Measurements from ENCODE around the gene GBP3.
"Not testable (repeated sequence)": the region's sequence is repeated elsewhere in the genome, so short reads cannot be mapped to it uniquely, and the experiment has no call there.

Gene GBP3

DNA sequence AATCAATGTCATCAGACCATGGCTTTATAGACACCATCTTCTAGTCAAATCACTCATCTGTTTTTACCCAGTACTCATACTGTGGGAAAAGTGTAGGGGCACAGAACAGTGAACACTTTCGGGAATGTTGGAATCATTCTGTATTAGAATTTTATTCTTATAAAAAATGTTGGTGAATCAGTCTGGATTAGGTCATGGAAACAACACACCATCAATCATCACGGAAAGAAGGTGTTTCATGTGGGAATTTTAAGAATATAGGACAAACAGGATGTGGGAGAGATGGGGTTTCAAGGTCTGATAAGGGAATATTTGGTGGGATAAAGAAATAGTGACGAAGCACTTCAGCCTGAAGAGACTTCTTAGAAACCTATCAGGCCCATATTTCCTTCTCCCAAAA lies 25.1 kb upstream of the GBP3 start:
- no peak for ATAC-seq (replicated peaks)
- H3K27me3 Mint-ChIP-seq: no peaks in the 10 kb centered on the region
- H3K9me3 Mint-ChIP-seq: peaks cover 2 to 3% of the 10 kb centered on the region in 2 donors
- no peak for DNase-seq
- peaks cover 13 to 22% of the 10 kb centered on the region in 2 donors for H3K36me3 Mint-ChIP-seq
- H3K4me1 Mint-ChIP-seq: no peaks in the 10 kb centered on the region
- H3K27ac Mint-ChIP-seq: no peak overlapping the region
- no peak overlapping the region for H3K4me3 Mint-ChIP-seq

DNA sequence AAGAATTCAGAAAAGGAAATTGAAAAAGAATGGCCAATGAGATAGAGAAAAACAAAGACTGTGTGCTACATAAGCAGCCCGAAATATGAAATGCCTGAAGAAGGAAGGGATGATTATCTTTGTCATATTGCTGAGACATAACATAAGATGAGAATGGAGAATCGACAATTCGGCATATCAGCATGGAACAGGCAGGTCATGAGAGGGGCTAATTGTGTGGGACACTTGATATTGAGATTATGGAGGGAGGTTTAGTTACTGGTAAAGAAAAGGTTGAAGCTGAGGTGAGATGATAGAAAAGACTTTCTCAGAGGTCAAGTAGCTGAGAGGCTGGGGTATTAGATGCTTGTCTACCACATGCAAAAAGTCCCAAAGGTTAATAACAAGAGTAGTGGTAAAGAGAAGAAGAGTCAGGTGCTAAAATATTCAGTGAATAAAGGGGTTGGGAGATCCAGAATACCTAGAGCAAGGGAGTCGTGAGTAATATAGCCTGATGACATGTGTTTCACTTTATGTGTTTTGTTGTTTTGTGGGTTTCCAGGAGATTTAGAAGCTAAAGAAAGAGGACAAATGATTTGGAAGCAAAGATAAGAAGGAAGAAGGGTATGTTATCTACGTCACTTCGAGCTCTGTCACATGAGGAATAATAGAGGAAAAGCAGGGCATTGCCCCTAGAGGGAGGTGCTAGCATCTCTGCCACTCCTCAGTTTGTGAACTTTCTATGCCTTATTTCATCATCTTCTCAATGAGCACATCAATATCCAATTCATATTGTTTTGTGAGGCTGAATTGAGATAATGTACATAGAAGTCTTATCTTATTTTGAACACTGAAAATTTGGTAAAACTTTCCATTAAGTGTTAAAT lies 23.9 kb upstream of the GBP3 start:
- not testable (repeated sequence) for H3K27ac Mint-ChIP-seq, H3K4me3 Mint-ChIP-seq, H3K4me1 Mint-ChIP-seq, H3K27me3 Mint-ChIP-seq, DNase-seq, H3K9me3 Mint-ChIP-seq
- peak; percentile 48 to 90 for ATAC-seq (replicated peaks)
- peaks cover 15 to 20% of the 10 kb centered on the region in 2 donors for H3K36me3 Mint-ChIP-seq

DNA sequence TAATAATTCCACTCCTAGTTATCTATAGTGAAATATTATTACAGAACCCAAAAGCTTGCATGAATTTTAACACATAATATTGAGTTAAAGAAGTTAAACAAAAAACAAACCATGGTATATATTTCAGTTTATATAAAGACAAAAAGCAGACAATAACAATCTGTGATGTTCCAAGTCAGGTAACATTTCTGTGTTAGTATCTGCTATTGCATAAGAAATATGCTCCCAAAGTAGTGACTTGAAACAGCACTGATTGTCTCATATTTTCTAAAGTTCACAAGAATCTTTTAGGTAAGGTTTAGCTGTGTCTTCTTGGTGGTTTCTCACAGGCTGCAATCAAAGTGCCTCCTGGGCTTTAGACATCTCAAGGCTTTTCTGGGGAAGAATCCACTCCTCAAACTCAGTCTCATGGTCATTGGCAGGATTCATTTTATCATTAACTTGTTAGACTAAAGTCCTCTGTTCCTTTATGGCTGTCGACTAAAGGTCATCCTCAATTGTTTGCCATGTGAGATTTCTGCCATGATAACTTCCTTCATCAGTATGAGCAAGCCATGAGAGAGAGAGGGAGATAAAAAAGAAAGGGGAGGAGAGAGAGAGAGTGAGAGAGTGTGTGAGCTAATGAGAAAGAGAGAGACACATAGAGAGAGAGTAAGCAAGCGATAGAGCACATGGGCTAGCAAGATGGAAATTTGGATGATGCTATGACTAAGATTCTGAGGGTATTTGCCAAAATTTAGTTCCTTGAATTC lies 22.5 kb upstream of the GBP3 start:
- H3K4me3 Mint-ChIP-seq: no peak overlapping the region
- H3K4me1 Mint-ChIP-seq: peaks cover 9 to 15% of the 10 kb centered on the region in 2 donors
- H3K27ac Mint-ChIP-seq: no peak overlapping the region
- H3K27me3 Mint-ChIP-seq: no peaks in the 10 kb centered on the region
- ATAC-seq (replicated peaks) (no peak), DNase-seq (no peak)
- peaks cover 15 to 17% of the 10 kb centered on the region in 2 donors for H3K36me3 Mint-ChIP-seq
- peaks cover 5 to 7% of the 10 kb centered on the region in 2 donors for H3K9me3 Mint-ChIP-seq

DNA sequence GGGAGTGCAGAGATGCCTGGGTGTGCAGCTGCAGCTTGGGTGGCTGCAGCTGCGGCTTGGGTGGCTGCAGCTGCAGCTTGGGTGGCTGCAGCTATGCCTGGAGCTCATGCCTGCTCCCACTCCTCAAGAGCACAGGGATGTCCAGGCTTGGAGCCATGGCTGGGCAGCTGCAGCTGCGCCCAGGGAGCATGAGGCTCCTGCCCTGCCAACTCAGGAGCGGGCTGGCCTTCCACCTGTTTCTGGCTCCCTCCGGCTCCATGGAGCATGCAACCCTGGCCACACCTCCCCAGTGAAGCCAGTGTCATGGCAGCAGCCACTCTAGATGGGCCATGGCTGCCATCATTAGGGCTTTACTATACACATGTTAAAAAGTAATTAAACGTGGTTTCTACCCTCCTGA lies 21.3 kb upstream of the GBP3 start:
- Mint-ChIP-seq H3K36me3 (peaks cover 14 to 16% of the 10 kb centered on the region in 2 donors), H3K9me3 (peaks cover 5 to 7% of the 10 kb centered on the region in 2 donors), H3K27ac (no peak overlapping the region), H3K4me3 (no peak overlapping the region), H3K27me3 (no peaks in the 10 kb centered on the region), H3K4me1 (peaks cover 11 to 16% of the 10 kb centered on the region in 2 donors)
- ATAC-seq (replicated peaks) (no peak), DNase-seq (no peak)

DNA sequence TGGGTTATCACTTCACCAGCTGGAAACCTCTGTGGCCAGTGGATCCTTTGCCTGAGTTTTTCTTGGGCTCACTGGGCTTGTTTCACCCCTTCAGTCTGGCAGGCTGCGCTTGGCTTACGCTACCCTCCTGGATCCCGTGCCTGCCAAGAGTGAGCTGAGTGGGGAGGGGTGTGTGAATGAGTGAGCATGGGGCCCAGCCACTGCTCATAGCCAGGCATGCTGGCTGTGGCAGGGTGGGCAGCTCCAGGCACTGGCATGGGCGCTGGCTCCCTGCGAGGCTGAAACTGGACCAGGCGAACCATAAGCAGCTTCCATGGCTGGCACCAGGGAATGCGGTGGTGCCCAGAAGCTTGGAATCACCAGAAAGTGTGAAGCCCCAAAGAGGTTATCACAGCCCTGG lies 19.8 kb upstream of the GBP3 start:
- Mint-ChIP-seq H3K4me1 (peaks cover 14 to 22% of the 10 kb centered on the region in 2 donors), H3K27me3 (no peaks in the 10 kb centered on the region), H3K36me3 (peaks cover 14% of the 10 kb centered on the region in 2 donors), H3K4me3 (no peak overlapping the region), H3K27ac (no peak overlapping the region), H3K9me3 (peaks cover 5 to 7% of the 10 kb centered on the region in 2 donors)
- ATAC-seq (replicated peaks) (no peak), DNase-seq (no peak)

GRCh38 chr1:89041721-89042120 lies 19.1 kb upstream of the GBP3 start:
- DNase-seq: no peak
- Mint-ChIP-seq H3K4me3 (peak overlapping the region; percentile 56 to 75), H3K27me3 (no peaks in the 10 kb centered on the region), H3K36me3 (peaks cover 14% of the 10 kb centered on the region in 2 donors), H3K9me3 (peaks cover 5 to 7% of the 10 kb centered on the region in 2 donors), H3K4me1 (peaks cover 16 to 29% of the 10 kb centered on the region in 2 donors), H3K27ac (peak overlapping the region; percentile 77)
- ATAC-seq (replicated peaks): no peak

DNA sequence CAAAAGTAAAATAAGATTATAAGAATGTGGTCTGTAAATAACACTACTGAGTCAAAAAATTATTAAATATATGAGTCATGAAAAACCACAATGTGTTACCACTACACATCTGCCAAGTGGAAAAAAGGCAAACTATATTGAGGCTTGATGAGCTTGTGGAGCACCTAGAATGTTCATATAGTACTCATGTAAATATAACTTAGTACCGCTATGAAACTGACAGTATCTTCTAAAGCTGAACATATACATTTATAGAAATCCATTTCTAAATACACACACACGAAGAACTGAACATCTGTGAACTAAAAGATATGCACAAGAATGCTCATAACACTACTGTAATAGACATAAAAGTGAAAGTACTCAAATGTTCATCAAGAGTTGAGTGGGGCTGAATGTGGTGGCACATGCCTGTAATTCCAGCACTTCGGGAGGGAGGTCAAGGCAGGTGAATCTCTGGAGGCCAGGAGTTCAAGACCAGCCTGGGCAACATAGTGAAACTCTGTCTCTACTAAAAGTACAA lies 18.5 kb upstream of the GBP3 start:
- H3K36me3 Mint-ChIP-seq: peaks cover 14% of the 10 kb centered on the region in 2 donors
- peaks cover 16 to 29% of the 10 kb centered on the region in 2 donors for H3K4me1 Mint-ChIP-seq
- ATAC-seq (replicated peaks) (peak; percentile 96 to 97), DNase-seq (no peak)
- peak overlapping the region; percentile 77 for H3K27ac Mint-ChIP-seq
- no peaks in the 10 kb centered on the region for H3K27me3 Mint-ChIP-seq
- peaks cover 5 to 7% of the 10 kb centered on the region in 2 donors for H3K9me3 Mint-ChIP-seq
- H3K4me3 Mint-ChIP-seq: peak overlapping the region; percentile 56 to 75

- no peak overlapping the region for H3K4me3 Mint-ChIP-seq
- H3K27me3 Mint-ChIP-seq: no peaks in the 10 kb centered on the region
- H3K4me1 Mint-ChIP-seq: peaks cover 16 to 29% of the 10 kb centered on the region in 2 donors
- H3K36me3 Mint-ChIP-seq: peaks cover 14% of the 10 kb centered on the region in 2 donors
- H3K9me3 Mint-ChIP-seq: peaks cover 5 to 7% of the 10 kb centered on the region in 2 donors
- no peak overlapping the region for H3K27ac Mint-ChIP-seq
- ATAC-seq (replicated peaks) (no peak), DNase-seq (no peak)
Measured at GRCh38 chr1:89040315-89040626, 17.6 kb upstream of the GBP3 start.

DNA sequence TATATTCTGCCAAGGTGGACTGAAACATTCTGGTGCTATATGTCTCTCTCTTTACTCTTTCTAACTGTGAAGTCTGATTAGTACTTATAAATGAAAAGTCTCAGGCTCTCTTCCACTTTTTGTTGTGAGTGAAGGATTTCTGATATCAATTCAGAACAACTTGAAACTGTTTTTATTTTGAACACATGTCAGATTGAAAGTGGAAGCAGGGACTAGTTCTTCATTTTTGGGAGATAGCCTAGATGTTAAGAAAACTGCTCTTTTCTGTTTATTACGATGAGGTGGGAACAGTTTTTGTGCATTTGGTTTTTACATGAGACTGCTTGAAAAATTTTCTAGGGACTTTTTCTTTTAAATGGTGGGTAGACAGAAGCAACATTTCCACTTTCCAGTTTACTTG lies 14.5 kb upstream of the GBP3 start:
- no peak overlapping the region for H3K27ac Mint-ChIP-seq
- H3K9me3 Mint-ChIP-seq: peaks cover 3% of the 10 kb centered on the region in 2 donors
- no peak overlapping the region for H3K4me3 Mint-ChIP-seq
- H3K36me3 Mint-ChIP-seq: peaks cover 4 to 5% of the 10 kb centered on the region in 2 donors
- H3K27me3 Mint-ChIP-seq: no peaks in the 10 kb centered on the region
- H3K4me1 Mint-ChIP-seq: peaks cover 16 to 29% of the 10 kb centered on the region in 2 donors
- ATAC-seq (replicated peaks) (peak in 1 of 2 donors; percentile 12), DNase-seq (no peak)

- H3K4me1 Mint-ChIP-seq: peaks cover 6 to 14% of the 10 kb centered on the region in 2 donors
- H3K4me3 Mint-ChIP-seq: no peak overlapping the region
- DNase-seq: no peak
- ATAC-seq (replicated peaks): no peak
- no peak overlapping the region for H3K27ac Mint-ChIP-seq
- peaks cover 0 to 5% of the 10 kb centered on the region in 2 donors for H3K9me3 Mint-ChIP-seq
- peaks cover 0 to 4% of the 10 kb centered on the region in 2 donors for H3K36me3 Mint-ChIP-seq
- no peaks in the 10 kb centered on the region for H3K27me3 Mint-ChIP-seq
Measured at GRCh38 chr1:89035080-89035479, 12.4 kb upstream of the GBP3 start.

- not testable (repeated sequence) for H3K27me3 Mint-ChIP-seq; H3K9me3 Mint-ChIP-seq; H3K36me3 Mint-ChIP-seq; H3K27ac Mint-ChIP-seq; ATAC-seq (replicated peaks); H3K4me3 Mint-ChIP-seq; DNase-seq
- peaks cover 5 to 13% of the 10 kb centered on the region in 2 donors for H3K4me1 Mint-ChIP-seq
Measured at GRCh38 chr1:89034004-89034403, 11.3 kb upstream of the GBP3 start.

DNA sequence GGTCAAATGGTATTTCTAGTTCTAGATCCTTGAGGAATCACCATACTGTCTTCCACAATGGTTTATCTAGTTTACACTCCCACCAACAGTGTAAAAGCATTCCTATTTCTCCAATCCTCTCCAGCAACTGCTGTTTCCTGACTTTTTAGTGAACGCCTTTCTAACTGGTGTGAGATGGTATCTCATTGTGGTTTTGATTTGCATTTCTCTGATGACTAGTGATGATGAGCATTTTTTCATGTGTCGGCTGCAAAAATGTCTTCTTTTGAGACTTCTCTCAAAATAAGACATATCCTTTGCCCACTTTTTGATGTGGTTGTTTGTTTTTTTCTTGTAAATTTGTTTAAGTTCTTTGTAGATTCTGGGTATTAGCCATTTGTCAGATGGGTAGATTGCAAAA lies 6.4 kb upstream of the GBP3 start:
- H3K4me3 Mint-ChIP-seq; H3K4me1 Mint-ChIP-seq; H3K36me3 Mint-ChIP-seq; ATAC-seq (replicated peaks); H3K27me3 Mint-ChIP-seq; H3K27ac Mint-ChIP-seq; DNase-seq: not testable (repeated sequence)
- peaks cover 8 to 14% of the 10 kb centered on the region in 2 donors for H3K9me3 Mint-ChIP-seq

- peaks cover 5 to 7% of the 10 kb centered on the region in 2 donors for H3K36me3 Mint-ChIP-seq
- peaks cover 8 to 13% of the 10 kb centered on the region in 2 donors for H3K9me3 Mint-ChIP-seq
- H3K4me1 Mint-ChIP-seq: peaks cover 7 to 27% of the 10 kb centered on the region in 2 donors
- no peak overlapping the region for H3K27ac Mint-ChIP-seq
- DNase-seq (no peak), ATAC-seq (replicated peaks) (no peak)
- no peak overlapping the region for H3K4me3 Mint-ChIP-seq
- H3K27me3 Mint-ChIP-seq: no peaks in the 10 kb centered on the region
Measured at GRCh38 chr1:89025928-89026327, 3.3 kb upstream of the GBP3 start.

DNA sequence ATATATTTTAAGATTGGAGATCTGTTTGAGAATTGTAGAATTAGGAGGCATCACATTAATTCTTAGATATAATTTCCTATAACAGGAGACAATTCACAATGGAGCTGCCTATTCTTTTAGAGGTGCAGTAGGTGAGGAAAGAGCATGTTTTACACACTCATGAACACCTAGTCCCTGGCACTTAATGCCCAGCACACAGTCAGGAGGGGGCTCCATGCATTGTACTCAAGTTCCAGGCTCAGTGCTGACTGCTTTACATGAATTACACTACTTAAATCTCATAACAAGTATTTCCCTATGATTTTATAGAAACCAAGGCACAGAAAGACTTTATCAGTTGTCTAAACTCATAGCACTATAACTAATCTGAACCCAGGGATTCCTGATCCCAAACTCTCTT lies 360 bp upstream of the GBP3 start:
- Mint-ChIP-seq H3K9me3 (peaks cover 6 to 8% of the 10 kb centered on the region in 2 donors), H3K4me3 (peak overlapping the region; percentile 79 to 87), H3K27ac (peak overlapping the region; percentile 89), H3K4me1 (peaks cover 17 to 35% of the 10 kb centered on the region in 2 donors), H3K36me3 (peaks cover 12 to 27% of the 10 kb centered on the region in 2 donors), H3K27me3 (no peaks in the 10 kb centered on the region)
- DNase-seq (no peak), ATAC-seq (replicated peaks) (no peak)
